HL-60 (cell line): ENCODE results near the gene SMPD4.
"Not testable (repeated sequence)": the region's sequence is repeated elsewhere in the genome, so short reads cannot be mapped to it uniquely, and the experiment has no call there.

Experiments used
- DNase-seq, 2 experiments: peaks; one replicate each; pipeline ENCODE4 v3.0.0-alpha.2; 2010 to 2020; ENCODE audit warnings: low read depth in 1 of 2, low spot score in 1 of 2
- H3K27ac ChIP-seq: fragments of 250-450 bp; sonication (Bioruptor Pico); replicated peaks from 2 replicates; pipeline ENCODE4 v1.5.1; 2020; ENCODE audit warnings: mild to moderate bottlenecking, moderate library complexity
- H3K27me3 ChIP-seq: fragments of 250-450 bp; sonication (Bioruptor Pico); 2 replicates; pipeline ENCODE4 v1.5.1; 2021; ENCODE audit warnings: mild to moderate bottlenecking, moderate library complexity; ENCODE audit not compliant: insufficient read depth, poor library complexity, severe bottlenecking
- H3K4me3 ChIP-seq: replicated peaks from 2 replicates; pipeline ENCODE4 v1.5.1; 2011; ENCODE audit warnings: mild to moderate bottlenecking, control low read depth, low read length; ENCODE audit not compliant: insufficient read depth
- CTCF ChIP-seq: IDR thresholded peaks from one replicate; pipeline ENCODE4 v1.5.1; 2011; ENCODE audit warnings: low read length, control low read depth, inconsistent platforms; ENCODE audit not compliant: insufficient read depth
- GABPA ChIP-seq: IDR thresholded peaks from 2 replicates; pipeline ENCODE4 v1.6.1; 2012; ENCODE audit warnings: low read depth
- POLR2AphosphoS5 ChIP-seq: IDR thresholded peaks from 2 replicates; pipeline ENCODE4 v1.6.1; 2012; ENCODE audit warnings: low read depth
- REST ChIP-seq: IDR thresholded peaks from 2 replicates; pipeline ENCODE4 v1.6.1; 2012; ENCODE audit warnings: low read depth; ENCODE audit not compliant: insufficient replicate concordance
- SPI1 ChIP-seq: IDR thresholded peaks from 2 replicates; pipeline ENCODE4 v1.6.1; 2012; ENCODE audit warnings: low read depth, mild to moderate bottlenecking, borderline replicate concordance
- long read RNA-seq: library from polyadenylated mRNA; unstranded; transcript quantifications from one replicate; pipeline ENCODE4 v2.0.0, GENCODE V29; 2020

Gene SMPD4
- long read RNA-seq, full-length matches to known transcripts: 329 of 441 reads
- long read RNA-seq, partial matches to known transcripts: 31 of 441 reads
- long read RNA-seq, other reads (novel, unspliced or antisense): 81 of 441 reads

- TF ChIP-seq SPI1 (no peak; the same call in 1 of the 2 replicates), GABPA (no peak), REST (peak; percentile 39), POLR2AphosphoS5 (no peak; the same call in 1 of the 2 replicates), CTCF (no peak)
- DNase-seq: peak; percentile 81 to 96
- Histone ChIP-seq H3K27me3 (no peaks in the 10 kb centered on the region), H3K27ac (peak within 1 kb of the TSS; percentile 97), H3K4me3 (peak within 1 kb of the TSS; percentile 94)
Measured at GRCh38 chr2:130181325-130181879, at the start of gene SMPD4. Gene SMPD4, minus strand, starts transcription at chr2:130181602. Its CDS starts 5,010 bp downstream, at chr2:130176592.

GRCh38 chr2:130230907-130231306 lies 49.5 kb upstream of the SMPD4 start:
- H3K4me3 ChIP-seq, H3K27ac ChIP-seq, DNase-seq, H3K27me3 ChIP-seq: not testable (repeated sequence)

GRCh38 chr2:130230376-130230775 lies 49.0 kb upstream of the SMPD4 start:
- not testable (repeated sequence) for H3K27ac ChIP-seq, DNase-seq, H3K27me3 ChIP-seq

GRCh38 chr2:130229161-130229510 lies 47.7 kb upstream of the SMPD4 start:
- not testable (repeated sequence) for H3K27ac ChIP-seq, H3K27me3 ChIP-seq, H3K4me3 ChIP-seq, DNase-seq

More at GRCh38 chr2:130230376-130230775, 49.0 kb upstream of the SMPD4 start:
- H3K4me3 ChIP-seq: not testable (repeated sequence)

- not testable (repeated sequence) for DNase-seq, H3K4me3 ChIP-seq, H3K27ac ChIP-seq, H3K27me3 ChIP-seq
Measured at GRCh38 chr2:130228467-130229160, 47.2 kb upstream of the SMPD4 start.

GRCh38 chr2:130228005-130228404 lies 46.6 kb upstream of the SMPD4 start:
- H3K4me3 ChIP-seq, H3K27me3 ChIP-seq, DNase-seq, H3K27ac ChIP-seq: not testable (repeated sequence)

GRCh38 chr2:130222523-130222922 lies 41.1 kb upstream of the SMPD4 start:
- not testable (repeated sequence) for DNase-seq, H3K4me3 ChIP-seq, H3K27ac ChIP-seq

GRCh38 chr2:130220505-130220904 lies 39.1 kb upstream of the SMPD4 start:
- not testable (repeated sequence) for H3K27me3 ChIP-seq, H3K4me3 ChIP-seq, DNase-seq

More at GRCh38 chr2:130222523-130222922, 41.1 kb upstream of the SMPD4 start:
- H3K27me3 ChIP-seq: not testable (repeated sequence)

GRCh38 chr2:130219147-130219546 lies 37.7 kb upstream of the SMPD4 start:
- H3K4me3 ChIP-seq, DNase-seq, H3K27ac ChIP-seq, H3K27me3 ChIP-seq: not testable (repeated sequence)

More at GRCh38 chr2:130220505-130220904, 39.1 kb upstream of the SMPD4 start:
- H3K27ac ChIP-seq: not testable (repeated sequence)

GRCh38 chr2:130207051-130207450 lies 25.6 kb upstream of the SMPD4 start:
- not testable (repeated sequence) for DNase-seq

GRCh38 chr2:130203150-130203549 lies 21.7 kb upstream of the SMPD4 start:
- H3K4me3 ChIP-seq, H3K27me3 ChIP-seq, H3K27ac ChIP-seq, DNase-seq: not testable (repeated sequence)

More at GRCh38 chr2:130207051-130207450, 25.6 kb upstream of the SMPD4 start:
- H3K27me3 ChIP-seq, H3K4me3 ChIP-seq, H3K27ac ChIP-seq: not testable (repeated sequence)
